Panc1 (cell line): ENCODE data around the gene CRELD2.

Experiments
- POLR2AphosphoS5 ChIP-seq: IDR thresholded peaks from 2 replicates; pipeline ENCODE4 v1.6.1; 2012; ENCODE audit warnings: mild to moderate bottlenecking, low read depth, low read length, moderate library complexity
- TCF7L2 ChIP-seq: IDR thresholded peaks from 2 replicates; pipeline ENCODE4 v1.6.1; 2011; ENCODE audit warnings: mild to moderate bottlenecking, low read depth, low read length, inconsistent platforms
- TF ChIP-seq, protein P1 (sequence below): fragments of 450-650 bp; IDR thresholded peaks from 2 replicates; pipeline ENCODE4 v1.5.1; 2017; ENCODE audit warnings: mild to moderate bottlenecking
- TF ChIP-seq, protein P2 (sequence below), 2 experiments: IDR thresholded peaks; 2 replicates each; pipeline ENCODE4 v1.6.1; 2011 to 2012; ENCODE audit warnings: low read depth in 2 of 2, control low read depth in 1 of 2, low read length in 1 of 2, mild to moderate bottlenecking in 1 of 2, moderate library complexity in 1 of 2; ENCODE audit not compliant: insufficient read depth in 1 of 2

DNA sequence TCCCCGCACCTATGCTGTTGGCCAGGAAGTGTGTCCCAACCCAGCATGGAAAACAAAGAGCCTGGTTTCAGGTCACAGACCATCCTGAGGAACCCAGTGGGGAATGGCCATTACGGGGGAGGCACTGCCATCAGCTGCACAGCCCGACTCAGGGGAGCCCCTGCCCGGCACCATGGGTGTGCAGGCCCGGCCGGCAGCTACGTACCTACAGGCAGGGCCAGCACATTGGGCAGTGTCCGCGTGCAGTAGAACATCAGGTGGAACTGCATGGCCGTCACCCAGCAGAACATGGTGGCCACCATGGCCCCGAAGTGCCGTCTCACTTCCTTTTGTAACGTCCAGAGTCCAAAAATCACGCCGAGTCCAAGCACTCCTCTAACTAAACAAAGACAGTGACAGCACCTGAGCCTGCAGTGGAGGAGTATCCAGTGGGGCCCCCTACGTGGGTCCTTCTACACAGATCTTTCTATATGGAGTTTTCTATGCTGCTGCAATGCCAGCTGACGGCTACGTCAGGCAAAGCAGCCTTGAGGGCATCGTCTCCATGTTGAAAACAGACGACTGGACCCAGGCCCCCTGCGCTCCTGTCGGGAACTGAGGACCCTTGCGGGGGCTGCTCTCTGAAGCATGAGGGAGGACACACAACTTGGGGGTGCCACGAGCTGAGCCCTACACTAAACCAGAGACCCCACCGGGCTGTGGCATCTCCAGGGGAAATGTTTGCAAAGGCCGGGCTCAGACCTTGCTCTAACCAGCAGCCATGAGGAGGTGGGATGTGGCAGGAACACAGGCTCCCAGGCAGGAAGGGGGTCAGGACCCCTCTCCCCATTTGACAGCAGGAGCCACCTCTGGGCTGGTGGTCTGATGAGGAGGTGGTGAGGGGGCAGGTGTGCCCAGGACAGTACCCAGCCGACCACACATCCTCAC lies 7.9 kb upstream of the CRELD2 start:
- TF ChIP-seq, protein P1, sequence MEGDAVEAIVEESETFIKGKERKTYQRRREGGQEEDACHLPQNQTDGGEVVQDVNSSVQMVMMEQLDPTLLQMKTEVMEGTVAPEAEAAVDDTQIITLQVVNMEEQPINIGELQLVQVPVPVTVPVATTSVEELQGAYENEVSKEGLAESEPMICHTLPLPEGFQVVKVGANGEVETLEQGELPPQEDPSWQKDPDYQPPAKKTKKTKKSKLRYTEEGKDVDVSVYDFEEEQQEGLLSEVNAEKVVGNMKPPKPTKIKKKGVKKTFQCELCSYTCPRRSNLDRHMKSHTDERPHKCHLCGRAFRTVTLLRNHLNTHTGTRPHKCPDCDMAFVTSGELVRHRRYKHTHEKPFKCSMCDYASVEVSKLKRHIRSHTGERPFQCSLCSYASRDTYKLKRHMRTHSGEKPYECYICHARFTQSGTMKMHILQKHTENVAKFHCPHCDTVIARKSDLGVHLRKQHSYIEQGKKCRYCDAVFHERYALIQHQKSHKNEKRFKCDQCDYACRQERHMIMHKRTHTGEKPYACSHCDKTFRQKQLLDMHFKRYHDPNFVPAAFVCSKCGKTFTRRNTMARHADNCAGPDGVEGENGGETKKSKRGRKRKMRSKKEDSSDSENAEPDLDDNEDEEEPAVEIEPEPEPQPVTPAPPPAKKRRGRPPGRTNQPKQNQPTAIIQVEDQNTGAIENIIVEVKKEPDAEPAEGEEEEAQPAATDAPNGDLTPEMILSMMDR, result no peak
- TF ChIP-seq TCF7L2, result no peak
- TF ChIP-seq POLR2AphosphoS5, result no peak
- TF ChIP-seq, protein P2, sequence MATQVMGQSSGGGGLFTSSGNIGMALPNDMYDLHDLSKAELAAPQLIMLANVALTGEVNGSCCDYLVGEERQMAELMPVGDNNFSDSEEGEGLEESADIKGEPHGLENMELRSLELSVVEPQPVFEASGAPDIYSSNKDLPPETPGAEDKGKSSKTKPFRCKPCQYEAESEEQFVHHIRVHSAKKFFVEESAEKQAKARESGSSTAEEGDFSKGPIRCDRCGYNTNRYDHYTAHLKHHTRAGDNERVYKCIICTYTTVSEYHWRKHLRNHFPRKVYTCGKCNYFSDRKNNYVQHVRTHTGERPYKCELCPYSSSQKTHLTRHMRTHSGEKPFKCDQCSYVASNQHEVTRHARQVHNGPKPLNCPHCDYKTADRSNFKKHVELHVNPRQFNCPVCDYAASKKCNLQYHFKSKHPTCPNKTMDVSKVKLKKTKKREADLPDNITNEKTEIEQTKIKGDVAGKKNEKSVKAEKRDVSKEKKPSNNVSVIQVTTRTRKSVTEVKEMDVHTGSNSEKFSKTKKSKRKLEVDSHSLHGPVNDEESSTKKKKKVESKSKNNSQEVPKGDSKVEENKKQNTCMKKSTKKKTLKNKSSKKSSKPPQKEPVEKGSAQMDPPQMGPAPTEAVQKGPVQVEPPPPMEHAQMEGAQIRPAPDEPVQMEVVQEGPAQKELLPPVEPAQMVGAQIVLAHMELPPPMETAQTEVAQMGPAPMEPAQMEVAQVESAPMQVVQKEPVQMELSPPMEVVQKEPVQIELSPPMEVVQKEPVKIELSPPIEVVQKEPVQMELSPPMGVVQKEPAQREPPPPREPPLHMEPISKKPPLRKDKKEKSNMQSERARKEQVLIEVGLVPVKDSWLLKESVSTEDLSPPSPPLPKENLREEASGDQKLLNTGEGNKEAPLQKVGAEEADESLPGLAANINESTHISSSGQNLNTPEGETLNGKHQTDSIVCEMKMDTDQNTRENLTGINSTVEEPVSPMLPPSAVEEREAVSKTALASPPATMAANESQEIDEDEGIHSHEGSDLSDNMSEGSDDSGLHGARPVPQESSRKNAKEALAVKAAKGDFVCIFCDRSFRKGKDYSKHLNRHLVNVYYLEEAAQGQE (IDR thresholded peaks at IDR 0.05; ENCODE audit: insufficient read depth in 1 of 2, low read depth in 2 of 2, low read length in 1 of 2), result no peak
